GM18526 (cell line): Measurements from ENCODE around the gene RAD50.

ENCODE experiments used
- POLR2A ChIP-seq: IDR thresholded peaks from 3 replicates; pipeline ENCODE4 v1.6.1; 2011; ENCODE audit not compliant: insufficient read length; ENCODE audit errors: extremely low read depth

RAD50 gene

DNA sequence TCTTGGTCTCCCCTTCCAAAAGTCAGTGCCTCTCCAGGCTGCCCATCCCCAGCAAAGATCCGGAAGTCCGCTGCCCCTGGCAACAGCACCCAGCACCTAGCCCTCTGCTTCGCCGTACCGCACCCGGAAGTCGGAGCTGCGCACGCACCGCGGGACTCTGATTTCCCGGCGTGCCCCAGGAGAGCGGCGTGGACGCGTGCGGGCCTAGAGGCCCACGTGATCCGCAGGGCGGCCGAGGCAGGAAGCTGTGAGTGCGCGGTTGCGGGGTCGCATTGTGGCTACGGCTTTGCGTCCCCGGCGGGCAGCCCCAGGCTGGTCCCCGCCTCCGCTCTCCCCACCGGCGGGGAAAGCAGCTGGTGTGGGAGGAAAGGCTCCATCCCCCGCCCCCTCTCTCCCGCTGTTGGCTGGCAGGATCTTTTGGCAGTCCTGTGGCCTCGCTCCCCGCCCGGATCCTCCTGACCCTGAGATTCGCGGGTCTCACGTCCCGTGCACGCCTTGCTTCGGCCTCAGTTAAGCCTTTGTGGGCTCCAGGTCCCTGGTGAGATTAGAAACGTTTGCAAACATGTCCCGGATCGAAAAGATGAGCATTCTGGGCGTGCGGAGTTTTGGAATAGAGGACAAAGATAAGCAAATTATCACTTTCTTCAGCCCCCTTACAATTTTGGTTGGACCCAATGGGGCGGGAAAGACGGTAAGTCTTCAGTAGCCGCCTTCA lies at the start of gene RAD50:
TSS of gene RAD50 (plus strand) at position 215 of the 715 bp plus-strand sequence. CDS start at position 563, 348 bp downstream.
- TF ChIP-seq POLR2A = peak; percentile 92

DNA sequence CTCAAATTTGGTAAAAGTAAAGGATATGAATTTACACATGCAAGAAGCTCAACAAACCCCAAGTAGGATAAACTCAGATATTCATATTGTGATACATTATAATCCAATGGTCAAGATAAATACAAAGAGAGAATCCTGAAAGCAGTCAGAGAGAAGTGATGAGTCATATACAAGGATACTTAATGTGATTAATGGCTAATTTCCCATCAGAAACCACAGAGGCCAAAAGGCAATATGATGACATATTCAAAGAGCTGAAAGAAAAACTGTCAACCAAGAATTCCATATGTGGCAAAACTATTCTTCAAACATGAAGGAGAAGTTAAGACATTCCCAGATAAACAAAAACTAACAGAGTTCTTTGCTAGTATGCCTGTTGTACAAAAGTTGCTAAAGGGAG lies 46.7 kb upstream of the RAD50 start:
- no peak for TF ChIP-seq POLR2A

- no peak for TF ChIP-seq POLR2A
Measured at GRCh38 chr5:132525299-132525724, 31.5 kb upstream of the RAD50 start.

DNA sequence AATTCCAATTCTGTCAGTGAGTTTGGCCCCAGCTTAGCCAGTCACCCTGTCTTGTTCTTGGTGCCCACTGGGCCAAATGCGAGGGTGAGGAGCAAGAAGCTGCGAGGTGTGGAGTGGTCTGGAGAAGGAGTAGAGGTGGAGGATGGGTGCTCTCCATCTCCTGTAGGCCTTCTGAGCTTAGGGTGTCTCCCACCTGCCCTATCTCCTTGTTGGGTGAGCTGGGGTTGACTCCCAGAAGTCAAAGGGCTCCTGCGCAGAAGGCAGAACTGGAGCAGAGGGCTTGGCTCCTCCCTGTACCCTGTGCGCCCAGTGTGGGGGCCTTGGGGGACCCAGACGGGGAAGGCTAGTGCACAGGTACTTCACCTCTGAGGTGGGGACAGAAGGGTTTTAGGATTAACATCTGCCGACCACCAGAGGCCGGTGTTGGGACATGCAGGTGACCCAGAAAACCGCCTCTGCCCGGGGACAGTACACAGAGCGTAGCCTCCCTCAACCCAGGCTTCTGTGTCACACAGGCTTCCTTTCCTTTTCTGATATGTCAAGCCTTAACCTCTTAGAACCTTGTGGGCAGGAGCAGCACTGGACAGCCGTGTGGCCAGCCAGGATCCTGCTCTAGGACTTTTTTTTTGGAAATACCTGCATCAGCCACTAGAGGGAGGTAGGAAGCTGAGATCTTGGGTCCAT lies 30.3 kb upstream of the RAD50 start:
- TF ChIP-seq POLR2A = no peak

- no peak for TF ChIP-seq POLR2A
Measured at GRCh38 chr5:132526974-132527564, 29.7 kb upstream of the RAD50 start.

DNA sequence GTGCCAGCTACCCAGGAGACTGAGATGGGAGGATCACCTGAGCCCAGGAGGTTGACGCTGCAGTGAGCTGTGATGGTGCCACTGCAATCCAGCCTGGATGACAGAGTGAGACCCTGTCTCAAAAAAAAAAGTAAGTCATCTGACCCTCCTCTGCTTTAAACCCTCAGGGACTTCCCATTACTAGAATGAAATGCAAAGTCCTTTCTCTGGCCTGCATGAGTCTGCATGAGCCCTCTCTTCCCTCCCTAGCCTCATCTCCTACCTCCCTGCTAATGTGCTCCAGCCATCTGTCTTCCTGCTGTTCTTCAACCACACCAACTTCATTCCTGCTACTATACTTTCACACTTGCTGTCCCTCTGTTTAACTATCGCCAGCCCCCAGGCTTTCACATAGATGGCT lies 28.8 kb upstream of the RAD50 start:
- no peak for TF ChIP-seq POLR2A

GRCh38 chr5:132528866-132529634 lies 27.7 kb upstream of the RAD50 start:
- no peak for TF ChIP-seq POLR2A

DNA sequence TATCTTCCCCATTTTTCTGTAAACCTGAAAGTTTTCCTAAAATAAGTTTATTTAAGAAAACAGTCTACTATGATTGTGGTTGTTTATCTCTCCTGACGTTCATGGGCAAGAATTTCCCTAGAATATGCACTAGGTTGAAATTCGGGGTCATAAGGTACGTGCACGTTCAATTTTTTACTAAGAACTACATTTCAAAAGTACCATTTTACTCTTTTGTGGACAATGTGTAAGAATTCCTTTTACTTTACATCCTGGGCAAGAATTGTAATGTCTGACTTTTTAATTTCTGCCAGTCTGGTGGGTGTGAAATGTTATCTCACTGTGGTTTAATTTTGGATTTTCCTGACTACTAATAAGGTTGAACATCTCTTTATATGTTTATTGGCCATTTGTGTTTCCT lies 25.8 kb upstream of the RAD50 start:
- TF ChIP-seq POLR2A = no peak

DNA sequence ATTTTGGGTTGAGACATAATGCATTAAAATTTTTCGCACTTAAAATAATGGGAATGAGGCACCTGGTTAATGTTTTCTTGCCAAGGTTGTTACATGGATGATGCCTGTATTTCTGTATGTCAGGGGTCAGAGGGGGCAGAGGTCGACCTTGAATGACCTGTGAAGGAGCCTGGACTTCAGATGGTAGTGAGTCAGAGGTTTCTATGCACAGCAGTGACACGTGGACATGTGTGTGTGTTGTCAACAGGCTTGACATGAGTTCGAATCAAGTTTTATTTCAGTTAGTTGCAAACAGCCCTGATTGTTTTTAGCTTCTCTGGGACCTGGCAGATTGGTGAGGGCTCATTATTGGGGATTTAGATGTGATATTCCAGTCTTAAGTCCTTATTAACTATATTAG lies 17.1 kb upstream of the RAD50 start:
- no peak for TF ChIP-seq POLR2A

DNA sequence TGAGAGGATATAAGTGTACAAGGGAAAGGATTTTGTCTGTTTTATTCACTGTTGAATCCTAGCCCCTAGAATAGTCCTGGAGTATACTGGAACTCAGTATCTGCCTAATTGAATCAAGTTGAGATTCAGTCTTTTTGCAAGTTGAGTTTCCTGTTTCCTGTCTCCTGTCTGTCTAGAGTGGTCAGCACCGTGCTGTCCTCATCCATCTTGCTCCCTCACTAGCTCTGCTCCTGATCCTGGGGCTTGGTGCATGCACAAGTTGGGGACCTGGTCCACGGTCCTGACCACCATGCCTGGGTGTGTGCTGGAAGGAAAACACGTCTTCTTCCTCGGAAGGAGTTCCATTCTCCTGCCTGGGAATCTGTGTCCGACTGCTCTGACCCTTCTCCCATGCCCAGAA lies 16.6 kb upstream of the RAD50 start:
- TF ChIP-seq POLR2A = no peak

GRCh38 chr5:132540764-132541163 lies 16.0 kb upstream of the RAD50 start:
- TF ChIP-seq POLR2A = no peak

- TF ChIP-seq POLR2A = no peak
Measured at GRCh38 chr5:132543472-132544201, 13.1 kb upstream of the RAD50 start, which contains the start of gene IL5. Gene IL5, minus strand, starts transcription at chr5:132543522. Its CDS starts 44 bp downstream, at chr5:132543478.

GRCh38 chr5:132546108-132546507 lies 10.7 kb upstream of the RAD50 start:
- no peak for TF ChIP-seq POLR2A

DNA sequence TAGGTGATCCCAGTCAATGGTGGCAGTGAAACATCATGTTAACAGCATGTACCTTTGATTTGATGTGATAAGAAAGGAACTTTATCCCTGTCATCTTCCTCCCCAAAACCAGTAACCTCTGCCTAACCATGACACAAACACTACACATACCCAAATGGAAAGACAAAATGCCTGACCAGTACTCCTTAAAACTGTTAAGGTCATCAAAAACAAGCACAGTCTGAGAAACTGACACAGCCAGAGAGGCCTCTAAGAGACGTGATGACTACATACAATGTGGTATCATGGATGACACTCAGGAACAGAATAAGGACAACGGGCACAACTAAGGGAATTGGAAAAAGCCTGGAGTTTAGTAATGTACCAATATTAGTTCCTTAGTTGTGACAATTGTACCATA lies 9.5 kb upstream of the RAD50 start:
- TF ChIP-seq POLR2A = no peak

DNA sequence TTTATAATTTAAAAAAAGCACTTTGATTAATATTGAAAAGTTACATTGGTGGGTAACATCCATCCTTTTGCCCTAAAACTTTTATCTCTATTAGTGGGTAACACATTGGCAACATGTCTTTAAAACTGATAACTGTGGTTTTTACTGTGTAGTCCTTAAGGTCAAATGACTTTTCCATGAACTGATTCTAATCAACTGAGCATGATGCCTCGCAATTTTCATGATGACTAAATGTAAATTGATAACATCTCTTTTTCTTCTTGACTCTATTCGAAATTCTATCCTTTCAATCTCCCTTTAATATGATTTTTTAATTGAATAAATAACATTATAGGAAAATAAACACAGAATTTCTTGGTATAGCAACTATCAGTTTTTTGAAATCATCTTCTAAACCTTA lies 7.2 kb upstream of the RAD50 start:
- no peak for TF ChIP-seq POLR2A
